HCT116 (cell line): ENCODE data around the gene PRSS36. TPM values are rescaled to one million over a fixed set of nuclear protein-coding genes. Genes with fewer than 3 reads are reported as not detected.

Source experiments
- ATAC-seq: fragments of 200-7000 bp; cut with Tn5 transposase; 2 replicates; pipeline ENCODE4 v1.9.1; 2020; ENCODE audit warnings: mild to moderate bottlenecking, moderate library complexity
- BruUV-seq: library from RNA; stranded (reverse); fragments of 400-500 nt; replicated peaks from 2 replicates; lab custom pipeline; 2021; lab: Mats Ljungman, UMichigan
- CTCF ChIA-PET: fragments of 300-600 bp; sonication (Branson Sonifier 250); formaldehyde crosslinking; loops from one replicate; lab custom pipeline; 2021; ENCODE audit warnings: antibody characterized with exemption; lab: Charles Lee
- POLR2A ChIA-PET: fragments of 300-600, 350-600 bp; sonication (Branson Sonifier 250); formaldehyde crosslinking; loops from one replicate; lab custom pipeline; 2021; ENCODE audit warnings: antibody characterized with exemption; lab: Charles Lee
- RAD21 ChIA-PET, 2 experiments: fragments of 300-600 bp; sonication (Branson Sonifier 250); formaldehyde crosslinking; loops; one replicate each; lab custom pipeline; 2023; ENCODE audit warnings: low total read pairs in 2 of 2; ENCODE audit not compliant: uncharacterized antibody in 2 of 2, unreplicated experiment in 2 of 2, low non-redundant PET in 1 of 2; lab: Charles Lee
- DNase-seq: peaks from one replicate; pipeline ENCODE4 v3.0.0-alpha.2; 2010; ENCODE audit warnings: low read depth, low spot score
- H2AFZ ChIP-seq: fragments of 200-600 bp; shearing (Covaris generic), sonication (generic); 2 replicates; pipeline ENCODE4 v1.6.1; 2017; ENCODE audit warnings: low read depth, mixed run types, mixed read lengths, antibody characterized with exemption, low read length; ENCODE audit not compliant: poor library complexity, severe bottlenecking
- H3K27ac ChIP-seq: 2 replicates; pipeline ENCODE4 v1.5.1; 2012; ENCODE audit warnings: low read depth, low read length
- H3K27me3 ChIP-seq: fragments of 200-600 bp; sonication (generic); 2 replicates; pipeline ENCODE4 v1.6.1; 2016; ENCODE audit warnings: mixed run types, low read length, mixed read lengths; ENCODE audit not compliant: insufficient read depth
- H3K36me3 ChIP-seq, 2 experiments: fragments of 200-500 bp in 1 of 2; fragments of 200-600 bp in 1 of 2; sonication (Bioruptor generic) in 1 of 2; sonication (generic) in 1 of 2; 2 replicates each; pipeline versions ENCODE4 v1.5.1 to v1.6.1; 2014 to 2016; ENCODE audit warnings: low read length in 2 of 2, inconsistent platforms in 1 of 2, mixed read lengths in 1 of 2, mixed run types in 1 of 2; ENCODE audit not compliant: insufficient read depth in 2 of 2, control insufficient read depth in 1 of 2
- H3K4me1 ChIP-seq, 2 experiments: fragments of 200-600 bp in 1 of 2; sonication (generic) in 1 of 2; 2 replicates each; pipeline versions ENCODE4 v1.5.1 to v1.6.1; 2012 to 2017; ENCODE audit warnings: low read length in 2 of 2, inconsistent platforms in 1 of 2, mild to moderate bottlenecking in 1 of 2, mixed read lengths in 1 of 2, mixed run types in 1 of 2, moderate library complexity in 1 of 2; ENCODE audit not compliant: insufficient read depth in 2 of 2, control insufficient read depth in 1 of 2
- H3K4me2 ChIP-seq: fragments of 200-600 bp; sonication (generic); 2 replicates; pipeline ENCODE4 v1.6.1; 2017; ENCODE audit warnings: mixed run types, low read length, mixed read lengths
- H3K4me3 ChIP-seq, 2 experiments: fragments of 200-600 bp in 1 of 2; sonication (generic) in 1 of 2; replicated peaks in 1 of 2; 2 replicates each; pipeline ENCODE4 v1.5.1; 2011 to 2016; ENCODE audit warnings: low read length in 2 of 2, control low read depth in 1 of 2, low read depth in 1 of 2, mild to moderate bottlenecking in 1 of 2, mixed read lengths in 1 of 2, mixed run types in 1 of 2
- H3K79me2 ChIP-seq: fragments of 200-600 bp; sonication (generic); 2 replicates; pipeline ENCODE4 v1.6.1; 2017; ENCODE audit warnings: mild to moderate bottlenecking, mixed run types, low read length, moderate library complexity, mixed read lengths; ENCODE audit not compliant: insufficient read depth
- H3K9ac ChIP-seq: fragments of 200-600 bp; sonication (generic); 2 replicates; pipeline ENCODE4 v1.6.1; 2016; ENCODE audit warnings: low read length, mixed read lengths
- H3K9me2 ChIP-seq: fragments of 200-600 bp; sonication (generic), shearing (Covaris generic); 2 replicates; pipeline ENCODE4 v1.6.1; 2017; ENCODE audit warnings: mixed run types, mild to moderate bottlenecking, moderate library complexity; ENCODE audit not compliant: insufficient read depth
- H3K9me3 ChIP-seq, 2 experiments: fragments of 200-500 bp in 1 of 2; fragments of 200-600 bp in 1 of 2; sonication (Bioruptor generic) in 1 of 2; sonication (generic) in 1 of 2; 2 replicates each; pipeline ENCODE4 v1.6.1; 2014 to 2017; ENCODE audit warnings: low read length in 2 of 2, mixed read lengths in 2 of 2, inconsistent platforms in 1 of 2, low read depth in 1 of 2, mild to moderate bottlenecking in 1 of 2, mixed run types in 1 of 2, moderate library complexity in 1 of 2; ENCODE audit not compliant: control insufficient read depth in 1 of 2, insufficient read depth in 1 of 2
- H4K20me1 ChIP-seq: fragments of 200-600 bp; sonication (generic), shearing (Covaris generic); 2 replicates; pipeline ENCODE4 v1.6.1; 2017; ENCODE audit warnings: mixed run types, mild to moderate bottlenecking, moderate library complexity; ENCODE audit not compliant: insufficient read depth
- CBX3 ChIP-seq: IDR thresholded peaks from 2 replicates; pipeline ENCODE4 v1.6.1; 2012; ENCODE audit warnings: low read depth
- CEBPB ChIP-seq: IDR thresholded peaks from 2 replicates; pipeline ENCODE4 v1.6.1; 2012; ENCODE audit warnings: low read depth
- ELF1 ChIP-seq: IDR thresholded peaks from 2 replicates; pipeline ENCODE4 v1.6.1; 2012; ENCODE audit warnings: low read depth, borderline replicate concordance
- EZH2 ChIP-seq: fragments of 200-600 bp; sonication (generic); IDR thresholded peaks from 2 replicates; pipeline ENCODE4 v1.6.1; 2017; ENCODE audit warnings: antibody characterized with exemption, mixed run types
- EZH2phosphoT487 ChIP-seq: fragments of 200-600 bp; IDR thresholded peaks from 2 replicates; pipeline ENCODE4 v1.6.1; 2018; ENCODE audit warnings: antibody characterized with exemption, borderline replicate concordance
- JUND ChIP-seq: IDR thresholded peaks from 2 replicates; pipeline ENCODE4 v1.6.1; 2012
- RAD21 ChIP-seq: IDR thresholded peaks from 2 replicates; pipeline ENCODE4 v1.6.1; 2012; ENCODE audit warnings: low read depth, mild to moderate bottlenecking
- SIN3A ChIP-seq: IDR thresholded peaks from 2 replicates; pipeline ENCODE4 v1.6.1; 2012; ENCODE audit warnings: low read depth
- SP1 ChIP-seq: IDR thresholded peaks from 2 replicates; pipeline ENCODE4 v1.6.1; 2012; ENCODE audit warnings: low read depth
- TCF7L2 ChIP-seq: IDR thresholded peaks from 2 replicates; pipeline ENCODE4 v1.7.0; 2011; ENCODE audit warnings: borderline replicate concordance, inconsistent platforms; ENCODE audit not compliant: insufficient read depth, insufficient read length; ENCODE audit errors: extremely low read depth
- ZNF274 ChIP-seq: fragments of 200-500 bp; sonication (Bioruptor generic); IDR thresholded peaks from 2 replicates; pipeline ENCODE4 v1.6.1; 2014; ENCODE audit warnings: mild to moderate bottlenecking, low read depth, low read length, inconsistent platforms
- intact Hi-C: fragments of 100-400 bp; cut with micrococcal nuclease; formaldehyde crosslinking; loops from 2 replicates; pipeline ENCODE4 v1.10.0; 2022
- total RNA-seq: library from RNA; stranded (reverse); gene quantifications from one replicate; pipeline ENCODE4 v1.2.1, GENCODE V29; 2021; ENCODE audit not compliant: unreplicated experiment
- TF ChIP-seq, protein P1 (sequence below): IDR thresholded peaks from 2 replicates; pipeline ENCODE4 v1.6.1; 2012
- TF ChIP-seq, protein P2 (sequence below), 3 experiments: fragments of 200-600 bp in 1 of 3; sonication (generic) in 1 of 3; IDR thresholded peaks in 2 of 3; conservative IDR thresholded peaks in 1 of 3; 2 replicates each; pipeline ENCODE4 v1.5.1; 2012 to 2017; ENCODE audit warnings: low read depth in 2 of 3, low read length in 2 of 3, antibody characterized with exemption in 1 of 3, borderline replicate concordance in 1 of 3, control low read depth in 1 of 3, mild to moderate bottlenecking in 1 of 3, mixed read lengths in 1 of 3, mixed run types in 1 of 3, moderate library complexity in 1 of 3; ENCODE audit not compliant: insufficient read depth in 1 of 3
- TF ChIP-seq, protein P3 (sequence below): IDR thresholded peaks from 2 replicates; pipeline ENCODE4 v1.6.1; 2011; ENCODE audit warnings: mild to moderate bottlenecking, low read length, moderate library complexity; ENCODE audit not compliant: insufficient replicate concordance; ENCODE audit errors: extremely low read depth

PRSS36 gene
- total RNA-seq, 1 experiment from 2014 or later, result not detected

DNA sequence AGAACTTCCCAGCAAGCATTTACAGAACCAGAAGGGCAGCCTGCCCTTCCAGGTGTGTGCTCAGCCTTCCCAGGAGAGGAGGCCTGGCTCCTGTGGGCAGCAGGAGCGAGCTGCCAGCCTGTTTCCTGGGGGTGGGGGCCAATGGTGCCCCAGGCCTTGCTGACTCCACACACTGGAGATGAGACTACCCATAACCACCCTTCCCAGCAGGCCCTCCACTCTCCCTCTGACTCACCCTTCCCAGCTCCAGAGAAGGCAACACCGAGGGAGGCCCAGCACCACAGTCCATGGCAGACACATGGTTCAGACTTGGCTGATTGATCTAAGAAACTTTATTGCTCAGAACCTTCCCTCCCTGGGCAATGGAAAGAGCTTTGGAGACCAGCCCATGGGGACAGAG is 59.3 kb downstream of the PRSS36 start:
- DNase-seq, result no peak
- intact Hi-C loops, result loop anchor here (5.0 to 10.0 kb wide), 2 partner anchors 93 to 136 kb away; partner anchors contain the start of gene SETD1A
- H3K9me2 ChIP-seq, result no peaks in the 10 kb centered on the region
- no peak overlapping the region for H3K27ac ChIP-seq
- H3K9ac ChIP-seq, result no peak overlapping the region
- H2AFZ ChIP-seq, result no peak overlapping the region
- H3K4me3 ChIP-seq, result no peak overlapping the region
- ChIA-PET CTCF (no interaction called here), RAD21 (no interaction called here), POLR2A (no interaction called here)
- BruUV-seq, result no TSS peak
- H3K79me2 ChIP-seq, result peaks cover 36% of the 10 kb centered on the region
- ATAC-seq, result no peak
- H3K36me3 ChIP-seq, result peaks cover 0 to 8% of the 10 kb centered on the region in 2 experiments; a peak in 3 of 4 replicates
- H3K4me1 ChIP-seq, result peaks cover 9 to 19% of the 10 kb centered on the region in 2 experiments
- no peaks in the 10 kb centered on the region for H3K9me3 ChIP-seq
- H3K27me3 ChIP-seq, result no peaks in the 10 kb centered on the region
- H3K4me2 ChIP-seq, result no peak overlapping the region
- no peaks in the 10 kb centered on the region for H4K20me1 ChIP-seq
- TF ChIP-seq SP1, result no peak
- TF ChIP-seq RAD21, result no peak
- TF ChIP-seq ELF1, result no peak
- no peak for TF ChIP-seq CBX3
- TF ChIP-seq ZNF274, result no peak
- no peak for TF ChIP-seq SIN3A
- TF ChIP-seq, protein P1, sequence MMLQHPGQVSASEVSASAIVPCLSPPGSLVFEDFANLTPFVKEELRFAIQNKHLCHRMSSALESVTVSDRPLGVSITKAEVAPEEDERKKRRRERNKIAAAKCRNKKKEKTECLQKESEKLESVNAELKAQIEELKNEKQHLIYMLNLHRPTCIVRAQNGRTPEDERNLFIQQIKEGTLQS, result no peak
- no peak for TF ChIP-seq TCF7L2
- TF ChIP-seq CEBPB, result no peak
- TF ChIP-seq, protein P2, sequence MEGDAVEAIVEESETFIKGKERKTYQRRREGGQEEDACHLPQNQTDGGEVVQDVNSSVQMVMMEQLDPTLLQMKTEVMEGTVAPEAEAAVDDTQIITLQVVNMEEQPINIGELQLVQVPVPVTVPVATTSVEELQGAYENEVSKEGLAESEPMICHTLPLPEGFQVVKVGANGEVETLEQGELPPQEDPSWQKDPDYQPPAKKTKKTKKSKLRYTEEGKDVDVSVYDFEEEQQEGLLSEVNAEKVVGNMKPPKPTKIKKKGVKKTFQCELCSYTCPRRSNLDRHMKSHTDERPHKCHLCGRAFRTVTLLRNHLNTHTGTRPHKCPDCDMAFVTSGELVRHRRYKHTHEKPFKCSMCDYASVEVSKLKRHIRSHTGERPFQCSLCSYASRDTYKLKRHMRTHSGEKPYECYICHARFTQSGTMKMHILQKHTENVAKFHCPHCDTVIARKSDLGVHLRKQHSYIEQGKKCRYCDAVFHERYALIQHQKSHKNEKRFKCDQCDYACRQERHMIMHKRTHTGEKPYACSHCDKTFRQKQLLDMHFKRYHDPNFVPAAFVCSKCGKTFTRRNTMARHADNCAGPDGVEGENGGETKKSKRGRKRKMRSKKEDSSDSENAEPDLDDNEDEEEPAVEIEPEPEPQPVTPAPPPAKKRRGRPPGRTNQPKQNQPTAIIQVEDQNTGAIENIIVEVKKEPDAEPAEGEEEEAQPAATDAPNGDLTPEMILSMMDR (IDR thresholded peaks at IDR 0.05 in 2 of 3, conservative IDR thresholded peaks at IDR 0.05 in 1 of 3; ENCODE audit: borderline replicate concordance in 1 of 3, insufficient read depth in 1 of 3, low read depth in 2 of 3, low read length in 2 of 3), result no peak
- TF ChIP-seq JUND, result no peak
- no peak for TF ChIP-seq EZH2
- no peak for TF ChIP-seq EZH2phosphoT487
- TF ChIP-seq, protein P3, sequence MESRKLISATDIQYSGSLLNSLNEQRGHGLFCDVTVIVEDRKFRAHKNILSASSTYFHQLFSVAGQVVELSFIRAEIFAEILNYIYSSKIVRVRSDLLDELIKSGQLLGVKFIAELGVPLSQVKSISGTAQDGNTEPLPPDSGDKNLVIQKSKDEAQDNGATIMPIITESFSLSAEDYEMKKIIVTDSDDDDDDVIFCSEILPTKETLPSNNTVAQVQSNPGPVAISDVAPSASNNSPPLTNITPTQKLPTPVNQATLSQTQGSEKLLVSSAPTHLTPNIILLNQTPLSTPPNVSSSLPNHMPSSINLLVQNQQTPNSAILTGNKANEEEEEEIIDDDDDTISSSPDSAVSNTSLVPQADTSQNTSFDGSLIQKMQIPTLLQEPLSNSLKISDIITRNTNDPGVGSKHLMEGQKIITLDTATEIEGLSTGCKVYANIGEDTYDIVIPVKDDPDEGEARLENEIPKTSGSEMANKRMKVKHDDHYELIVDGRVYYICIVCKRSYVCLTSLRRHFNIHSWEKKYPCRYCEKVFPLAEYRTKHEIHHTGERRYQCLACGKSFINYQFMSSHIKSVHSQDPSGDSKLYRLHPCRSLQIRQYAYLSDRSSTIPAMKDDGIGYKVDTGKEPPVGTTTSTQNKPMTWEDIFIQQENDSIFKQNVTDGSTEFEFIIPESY, result no peak
